Measurements from ENCODE around the gene PSAT1.

Gene PSAT1

GRCh38 chr9:78320030-78320693 is 23.2 kb downstream of the PSAT1 start:
- DNase-seq, result no peak

GRCh38 chr9:78320875-78321496 is 24.1 kb downstream of the PSAT1 start:
- no peak for DNase-seq

- DNase-seq, result no peak
Measured at GRCh38 chr9:78321505-78321904, 24.6 kb downstream of the PSAT1 start.

- DNase-seq, result no peak
Measured at GRCh38 chr9:78324068-78324650, 27.2 kb downstream of the PSAT1 start.

GRCh38 chr9:78324682-78325081 is 27.8 kb downstream of the PSAT1 start:
- no peak for DNase-seq

GRCh38 chr9:78325343-78325742 is 28.4 kb downstream of the PSAT1 start:
- no peak for DNase-seq

GRCh38 chr9:78325846-78326360 is 29.0 kb downstream of the PSAT1 start:
- DNase-seq, result no peak

- no peak for DNase-seq
Measured at GRCh38 chr9:78326564-78326963, 29.6 kb downstream of the PSAT1 start.

- no peak for DNase-seq
Measured at GRCh38 chr9:78332381-78332780, 35.5 kb downstream of the PSAT1 start.

GRCh38 chr9:78348848-78349247 is 51.9 kb downstream of the PSAT1 start:
- DNase-seq, result no peak

GRCh38 chr9:78351816-78352215 is 54.9 kb downstream of the PSAT1 start:
- no peak for DNase-seq

GRCh38 chr9:78354324-78354973 is 57.5 kb downstream of the PSAT1 start:
- no peak for DNase-seq

GRCh38 chr9:78354989-78355388 is 58.1 kb downstream of the PSAT1 start:
- DNase-seq, result no peak

- no peak for DNase-seq
Measured at GRCh38 chr9:78356634-78357033, 59.7 kb downstream of the PSAT1 start.

- no peak for DNase-seq
Measured at GRCh38 chr9:78357165-78357873, 60.4 kb downstream of the PSAT1 start.

GRCh38 chr9:78358329-78359051 is 61.6 kb downstream of the PSAT1 start:
- DNase-seq, result no peak

- no peak for DNase-seq
Measured at GRCh38 chr9:78363221-78363620, 66.3 kb downstream of the PSAT1 start.

- no peak for DNase-seq
Measured at GRCh38 chr9:78365748-78366697, 69.1 kb downstream of the PSAT1 start.

- DNase-seq, result no peak
Measured at GRCh38 chr9:78366827-78367226, 69.9 kb downstream of the PSAT1 start.

GRCh38 chr9:78368236-78368635 is 71.3 kb downstream of the PSAT1 start:
- no peak for DNase-seq

GRCh38 chr9:78369639-78370219 is 72.8 kb downstream of the PSAT1 start:
- DNase-seq, result peak; percentile 1

Data from NK-92 treated with Interleukin-12 subunit alpha and Interleukin-12 subunit beta, amount 100 ng/mL, for 24 hours (cell line).